ENCODE results near the gene TBC1D22A. TPM values are rescaled to one million over a fixed set of nuclear protein-coding genes. Genes with fewer than 3 reads are reported as not detected.

The TBC1D22A gene
- total and polyA plus RNA-seq, 10 of the 15 experiments (the other 5 are each of a cell fraction or from before 2014, with no cell fraction given) = 0.63 to 44.7 (median 27.4) TPM

DNA sequence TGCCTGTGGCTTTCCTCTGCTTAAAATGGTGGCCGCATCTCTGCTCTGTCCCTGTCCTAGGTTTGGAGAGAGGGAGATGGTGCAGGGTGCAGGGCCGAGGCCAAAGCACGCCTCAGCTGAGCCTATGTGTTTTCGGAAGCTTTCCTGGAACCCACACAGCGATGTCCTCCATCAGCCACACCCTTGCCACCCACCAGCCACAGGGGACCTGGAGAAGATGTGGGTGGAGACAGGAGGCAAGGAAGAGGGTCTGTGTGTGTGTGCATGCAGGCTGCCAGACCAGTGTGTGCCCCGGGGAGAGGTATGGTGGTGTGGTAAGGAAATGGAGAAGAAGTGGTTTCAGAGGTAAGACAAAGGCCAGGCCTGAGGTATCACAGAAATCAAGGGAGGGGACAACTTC is 155.7 kb downstream of the TBC1D22A start (continued):
- TF ChIP-seq, protein P1, sequence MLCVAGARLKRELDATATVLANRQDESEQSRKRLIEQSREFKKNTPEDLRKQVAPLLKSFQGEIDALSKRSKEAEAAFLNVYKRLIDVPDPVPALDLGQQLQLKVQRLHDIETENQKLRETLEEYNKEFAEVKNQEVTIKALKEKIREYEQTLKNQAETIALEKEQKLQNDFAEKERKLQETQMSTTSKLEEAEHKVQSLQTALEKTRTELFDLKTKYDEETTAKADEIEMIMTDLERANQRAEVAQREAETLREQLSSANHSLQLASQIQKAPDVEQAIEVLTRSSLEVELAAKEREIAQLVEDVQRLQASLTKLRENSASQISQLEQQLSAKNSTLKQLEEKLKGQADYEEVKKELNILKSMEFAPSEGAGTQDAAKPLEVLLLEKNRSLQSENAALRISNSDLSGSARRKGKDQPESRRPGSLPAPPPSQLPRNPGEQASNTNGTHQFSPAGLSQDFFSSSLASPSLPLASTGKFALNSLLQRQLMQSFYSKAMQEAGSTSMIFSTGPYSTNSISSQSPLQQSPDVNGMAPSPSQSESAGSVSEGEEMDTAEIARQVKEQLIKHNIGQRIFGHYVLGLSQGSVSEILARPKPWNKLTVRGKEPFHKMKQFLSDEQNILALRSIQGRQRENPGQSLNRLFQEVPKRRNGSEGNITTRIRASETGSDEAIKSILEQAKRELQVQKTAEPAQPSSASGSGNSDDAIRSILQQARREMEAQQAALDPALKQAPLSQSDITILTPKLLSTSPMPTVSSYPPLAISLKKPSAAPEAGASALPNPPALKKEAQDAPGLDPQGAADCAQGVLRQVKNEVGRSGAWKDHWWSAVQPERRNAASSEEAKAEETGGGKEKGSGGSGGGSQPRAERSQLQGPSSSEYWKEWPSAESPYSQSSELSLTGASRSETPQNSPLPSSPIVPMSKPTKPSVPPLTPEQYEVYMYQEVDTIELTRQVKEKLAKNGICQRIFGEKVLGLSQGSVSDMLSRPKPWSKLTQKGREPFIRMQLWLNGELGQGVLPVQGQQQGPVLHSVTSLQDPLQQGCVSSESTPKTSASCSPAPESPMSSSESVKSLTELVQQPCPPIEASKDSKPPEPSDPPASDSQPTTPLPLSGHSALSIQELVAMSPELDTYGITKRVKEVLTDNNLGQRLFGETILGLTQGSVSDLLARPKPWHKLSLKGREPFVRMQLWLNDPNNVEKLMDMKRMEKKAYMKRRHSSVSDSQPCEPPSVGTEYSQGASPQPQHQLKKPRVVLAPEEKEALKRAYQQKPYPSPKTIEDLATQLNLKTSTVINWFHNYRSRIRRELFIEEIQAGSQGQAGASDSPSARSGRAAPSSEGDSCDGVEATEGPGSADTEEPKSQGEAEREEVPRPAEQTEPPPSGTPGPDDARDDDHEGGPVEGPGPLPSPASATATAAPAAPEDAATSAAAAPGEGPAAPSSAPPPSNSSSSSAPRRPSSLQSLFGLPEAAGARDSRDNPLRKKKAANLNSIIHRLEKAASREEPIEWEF (IDR thresholded peaks at IDR 0.05; ENCODE audit: insufficient replicate concordance, low read depth, low read length) = no peak
- TF ChIP-seq CHD1 (IDR thresholded peaks at IDR 0.05; ENCODE audit: low read depth, low read length) = no peak
- no peak for TF ChIP-seq SUZ12 (IDR thresholded peaks at IDR 0.05; ENCODE audit: unreplicated experiment)
- TF ChIP-seq RB1 (IDR thresholded peaks at IDR 0.05; ENCODE audit: borderline replicate concordance) = no peak
- no peak for TF ChIP-seq EED (IDR thresholded peaks at IDR 0.05; ENCODE audit: low read depth)
- TF ChIP-seq, protein P2, sequence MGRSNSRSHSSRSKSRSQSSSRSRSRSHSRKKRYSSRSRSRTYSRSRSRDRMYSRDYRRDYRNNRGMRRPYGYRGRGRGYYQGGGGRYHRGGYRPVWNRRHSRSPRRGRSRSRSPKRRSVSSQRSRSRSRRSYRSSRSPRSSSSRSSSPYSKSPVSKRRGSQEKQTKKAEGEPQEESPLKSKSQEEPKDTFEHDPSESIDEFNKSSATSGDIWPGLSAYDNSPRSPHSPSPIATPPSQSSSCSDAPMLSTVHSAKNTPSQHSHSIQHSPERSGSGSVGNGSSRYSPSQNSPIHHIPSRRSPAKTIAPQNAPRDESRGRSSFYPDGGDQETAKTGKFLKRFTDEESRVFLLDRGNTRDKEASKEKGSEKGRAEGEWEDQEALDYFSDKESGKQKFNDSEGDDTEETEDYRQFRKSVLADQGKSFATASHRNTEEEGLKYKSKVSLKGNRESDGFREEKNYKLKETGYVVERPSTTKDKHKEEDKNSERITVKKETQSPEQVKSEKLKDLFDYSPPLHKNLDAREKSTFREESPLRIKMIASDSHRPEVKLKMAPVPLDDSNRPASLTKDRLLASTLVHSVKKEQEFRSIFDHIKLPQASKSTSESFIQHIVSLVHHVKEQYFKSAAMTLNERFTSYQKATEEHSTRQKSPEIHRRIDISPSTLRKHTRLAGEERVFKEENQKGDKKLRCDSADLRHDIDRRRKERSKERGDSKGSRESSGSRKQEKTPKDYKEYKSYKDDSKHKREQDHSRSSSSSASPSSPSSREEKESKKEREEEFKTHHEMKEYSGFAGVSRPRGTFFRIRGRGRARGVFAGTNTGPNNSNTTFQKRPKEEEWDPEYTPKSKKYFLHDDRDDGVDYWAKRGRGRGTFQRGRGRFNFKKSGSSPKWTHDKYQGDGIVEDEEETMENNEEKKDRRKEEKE (IDR thresholded peaks at IDR 0.05) = no peak
- no peak for TF ChIP-seq TCF7 (IDR thresholded peaks at IDR 0.05; ENCODE audit: borderline replicate concordance)

All from GM12878 (cell line).